GM20000 (cell line): ENCODE data around the gene CHRD.

Experiments used
- DNase-seq: peaks from one replicate; pipeline ENCODE4 v3.0.0; 2012; ENCODE audit warnings: low spot score
- TF ChIP-seq, protein P1 (sequence below): IDR thresholded peaks from 2 replicates; pipeline ENCODE4 v1.5.1; 2012; ENCODE audit warnings: mild to moderate bottlenecking, control low read depth; ENCODE audit errors: extremely low read depth, missing control alignments

Gene CHRD

GRCh38 chr3:184439096-184439495 is 59.2 kb downstream of the CHRD start:
- TF ChIP-seq, protein P1, sequence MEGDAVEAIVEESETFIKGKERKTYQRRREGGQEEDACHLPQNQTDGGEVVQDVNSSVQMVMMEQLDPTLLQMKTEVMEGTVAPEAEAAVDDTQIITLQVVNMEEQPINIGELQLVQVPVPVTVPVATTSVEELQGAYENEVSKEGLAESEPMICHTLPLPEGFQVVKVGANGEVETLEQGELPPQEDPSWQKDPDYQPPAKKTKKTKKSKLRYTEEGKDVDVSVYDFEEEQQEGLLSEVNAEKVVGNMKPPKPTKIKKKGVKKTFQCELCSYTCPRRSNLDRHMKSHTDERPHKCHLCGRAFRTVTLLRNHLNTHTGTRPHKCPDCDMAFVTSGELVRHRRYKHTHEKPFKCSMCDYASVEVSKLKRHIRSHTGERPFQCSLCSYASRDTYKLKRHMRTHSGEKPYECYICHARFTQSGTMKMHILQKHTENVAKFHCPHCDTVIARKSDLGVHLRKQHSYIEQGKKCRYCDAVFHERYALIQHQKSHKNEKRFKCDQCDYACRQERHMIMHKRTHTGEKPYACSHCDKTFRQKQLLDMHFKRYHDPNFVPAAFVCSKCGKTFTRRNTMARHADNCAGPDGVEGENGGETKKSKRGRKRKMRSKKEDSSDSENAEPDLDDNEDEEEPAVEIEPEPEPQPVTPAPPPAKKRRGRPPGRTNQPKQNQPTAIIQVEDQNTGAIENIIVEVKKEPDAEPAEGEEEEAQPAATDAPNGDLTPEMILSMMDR: no peak
- DNase-seq: no peak
